MM.1S (cell line): Measurements from ENCODE around the gene DOCK10.

ENCODE experiments used
- EZH2 ChIP-seq: fragments of 300-600 bp; sonication (generic); optimal IDR thresholded peaks from 2 replicates; pipeline ENCODE3; 2017; ENCODE audit warnings: low read depth, mild to moderate bottlenecking, antibody characterized with exemption, low read length, mixed read lengths
- TF ChIP-seq, protein P1 (sequence below): fragments of 300-600 bp; sonication (generic); IDR thresholded peaks from 2 replicates; pipeline ENCODE4 v1.5.1; 2016; ENCODE audit warnings: antibody characterized with exemption, low read length, mixed read lengths

DNA sequence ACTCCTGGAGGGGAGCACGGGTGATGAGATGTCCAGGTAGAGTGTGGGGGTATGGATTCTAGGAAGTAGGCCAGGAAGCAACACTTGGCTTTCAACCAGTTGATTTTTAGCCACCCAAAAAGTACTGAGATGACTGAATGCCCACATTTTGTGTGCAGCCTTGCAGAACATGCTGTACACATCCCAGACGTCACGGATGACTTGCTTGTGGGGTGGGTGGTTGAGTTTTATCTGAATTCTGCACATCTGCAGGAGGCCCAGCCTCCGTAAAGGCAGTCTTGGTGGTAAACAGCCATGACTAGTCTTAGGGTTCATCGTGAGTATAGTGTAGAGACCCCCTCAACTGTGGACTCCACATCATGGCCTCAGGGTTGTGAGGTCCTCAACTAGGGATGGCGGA, 272.8 kb downstream of the DOCK10 start:
- TF ChIP-seq, protein P1, sequence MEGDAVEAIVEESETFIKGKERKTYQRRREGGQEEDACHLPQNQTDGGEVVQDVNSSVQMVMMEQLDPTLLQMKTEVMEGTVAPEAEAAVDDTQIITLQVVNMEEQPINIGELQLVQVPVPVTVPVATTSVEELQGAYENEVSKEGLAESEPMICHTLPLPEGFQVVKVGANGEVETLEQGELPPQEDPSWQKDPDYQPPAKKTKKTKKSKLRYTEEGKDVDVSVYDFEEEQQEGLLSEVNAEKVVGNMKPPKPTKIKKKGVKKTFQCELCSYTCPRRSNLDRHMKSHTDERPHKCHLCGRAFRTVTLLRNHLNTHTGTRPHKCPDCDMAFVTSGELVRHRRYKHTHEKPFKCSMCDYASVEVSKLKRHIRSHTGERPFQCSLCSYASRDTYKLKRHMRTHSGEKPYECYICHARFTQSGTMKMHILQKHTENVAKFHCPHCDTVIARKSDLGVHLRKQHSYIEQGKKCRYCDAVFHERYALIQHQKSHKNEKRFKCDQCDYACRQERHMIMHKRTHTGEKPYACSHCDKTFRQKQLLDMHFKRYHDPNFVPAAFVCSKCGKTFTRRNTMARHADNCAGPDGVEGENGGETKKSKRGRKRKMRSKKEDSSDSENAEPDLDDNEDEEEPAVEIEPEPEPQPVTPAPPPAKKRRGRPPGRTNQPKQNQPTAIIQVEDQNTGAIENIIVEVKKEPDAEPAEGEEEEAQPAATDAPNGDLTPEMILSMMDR, result no peak
- TF ChIP-seq EZH2, result no peak
